ENCODE measurements around the gene EFTUD2.

- TF ChIP-seq, protein P1, sequence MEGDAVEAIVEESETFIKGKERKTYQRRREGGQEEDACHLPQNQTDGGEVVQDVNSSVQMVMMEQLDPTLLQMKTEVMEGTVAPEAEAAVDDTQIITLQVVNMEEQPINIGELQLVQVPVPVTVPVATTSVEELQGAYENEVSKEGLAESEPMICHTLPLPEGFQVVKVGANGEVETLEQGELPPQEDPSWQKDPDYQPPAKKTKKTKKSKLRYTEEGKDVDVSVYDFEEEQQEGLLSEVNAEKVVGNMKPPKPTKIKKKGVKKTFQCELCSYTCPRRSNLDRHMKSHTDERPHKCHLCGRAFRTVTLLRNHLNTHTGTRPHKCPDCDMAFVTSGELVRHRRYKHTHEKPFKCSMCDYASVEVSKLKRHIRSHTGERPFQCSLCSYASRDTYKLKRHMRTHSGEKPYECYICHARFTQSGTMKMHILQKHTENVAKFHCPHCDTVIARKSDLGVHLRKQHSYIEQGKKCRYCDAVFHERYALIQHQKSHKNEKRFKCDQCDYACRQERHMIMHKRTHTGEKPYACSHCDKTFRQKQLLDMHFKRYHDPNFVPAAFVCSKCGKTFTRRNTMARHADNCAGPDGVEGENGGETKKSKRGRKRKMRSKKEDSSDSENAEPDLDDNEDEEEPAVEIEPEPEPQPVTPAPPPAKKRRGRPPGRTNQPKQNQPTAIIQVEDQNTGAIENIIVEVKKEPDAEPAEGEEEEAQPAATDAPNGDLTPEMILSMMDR (IDR thresholded peaks at IDR 0.05): no peak
- no peak for TF ChIP-seq MAX (CRISPR knock-in tag; IDR thresholded peaks at IDR 0.05)
- TF ChIP-seq, protein P2, sequence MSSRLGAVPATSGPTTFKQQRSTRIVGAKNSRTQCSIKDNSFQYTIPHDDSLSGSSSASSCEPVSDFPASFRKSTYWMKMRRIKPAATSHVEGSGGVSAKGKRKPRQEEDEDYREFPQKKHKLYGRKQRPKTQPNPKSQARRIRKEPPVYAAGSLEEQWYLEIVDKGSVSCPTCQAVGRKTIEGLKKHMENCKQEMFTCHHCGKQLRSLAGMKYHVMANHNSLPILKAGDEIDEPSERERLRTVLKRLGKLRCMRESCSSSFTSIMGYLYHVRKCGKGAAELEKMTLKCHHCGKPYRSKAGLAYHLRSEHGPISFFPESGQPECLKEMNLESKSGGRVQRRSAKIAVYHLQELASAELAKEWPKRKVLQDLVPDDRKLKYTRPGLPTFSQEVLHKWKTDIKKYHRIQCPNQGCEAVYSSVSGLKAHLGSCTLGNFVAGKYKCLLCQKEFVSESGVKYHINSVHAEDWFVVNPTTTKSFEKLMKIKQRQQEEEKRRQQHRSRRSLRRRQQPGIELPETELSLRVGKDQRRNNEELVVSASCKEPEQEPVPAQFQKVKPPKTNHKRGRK (CRISPR knock-in tag; IDR thresholded peaks at IDR 0.05; ENCODE audit: borderline replicate concordance): no peak
These were observed 34.4 kb downstream of the EFTUD2 start for GRCh38 chr17:44864831-44865230.

Measured in WTC11 (cell line).